Esophagus squamous epithelium (tissue), 5 donors: Measurements from ENCODE around the gene MT1F. TPM values are rescaled to one million over a fixed set of nuclear protein-coding genes. Genes with fewer than 3 reads are reported as not detected.
A peak's percentile ranks its signal among the peaks of the same experiment; 100 is the strongest.

Source experiments
- DNase-seq: peaks from one replicate; lab custom pipeline; 2025; lab: John Stamatoyannopoulos, UW
- H3K27ac ChIP-seq, 4 donors: fragments of 200-600 bp; sonication (generic); one replicate each; pipeline ENCODE4 v1.5.1; 2016 to 2019; ENCODE audit warnings: mild to moderate bottlenecking in 1 of 4
- H3K27me3 ChIP-seq, 4 donors: fragments of 200-600 bp; sonication (generic); 1 replicate in 3 of 4; 2 replicates in 1 of 4; pipeline versions ENCODE4 v1.5.1 to v1.6.0; 2017 to 2021; ENCODE audit warnings: antibody characterized with exemption in 1 of 4
- H3K36me3 ChIP-seq, 3 donors: fragments of 200-600 bp; sonication (generic); one replicate each; pipeline ENCODE4 v1.5.1; 2016 to 2019
- H3K4me1 ChIP-seq, 3 donors: fragments of 200-600 bp; sonication (generic); one replicate each; pipeline ENCODE4 v1.5.1; 2017 to 2019
- H3K4me3 ChIP-seq, 4 donors: fragments of 200-600 bp; sonication (generic); 1 replicate in 3 of 4; 2 replicates in 1 of 4; pipeline ENCODE4 v1.5.1; 2016 to 2019; ENCODE audit warnings: mild to moderate bottlenecking in 2 of 4, moderate library complexity in 1 of 4
- H3K9me3 ChIP-seq, 3 donors: fragments of 200-600 bp; sonication (generic); one replicate each; pipeline ENCODE4 v1.5.1; 2016 to 2019
- POLR2A ChIP-seq, 4 donors: fragments of 450-650 bp; IDR thresholded peaks; one replicate each; pipeline ENCODE4 v1.6.1; 2017; ENCODE audit warnings: antibody characterized with exemption in 4 of 4, mild to moderate bottlenecking in 4 of 4, moderate library complexity in 3 of 4
- WGBS, 2 donors: methylation state at CpG; one replicate each; pipeline ENCODE4 v1.1.5; 2018; 5-methylcytosine and 5-hydroxymethylcytosine counted together
- intact Hi-C: fragments of 100-400 bp; cut with DNase I; formaldehyde crosslinking; loops from one replicate; pipeline ENCODE4 v1.15.0; 2022
- total RNA-seq, 4 donors: library from RNA; depleted of rRNA; stranded (reverse); fragments of >200 nt; gene quantifications; one replicate each; pipeline ENCODE4 v1.1.0, GENCODE V29; 2016
- TF ChIP-seq, protein P1 (sequence below), 6 experiments: fragments of 450-650 bp in 4 of 6; fragments of 200-600 bp in 2 of 6; sonication (generic) in 2 of 6; IDR thresholded peaks; one replicate each; pipeline ENCODE4 v1.5.1; 2016 to 2019; ENCODE audit warnings: antibody characterized with exemption in 6 of 6, mild to moderate bottlenecking in 4 of 6, moderate library complexity in 4 of 6
- donor health status: DM: yes; HTN: yes; CAD: no.

MT1F gene
- total RNA-seq, 4 donors from 2014 or later: 2.8 to 4.2 (median 2.9) TPM; not detected in 1

DNA sequence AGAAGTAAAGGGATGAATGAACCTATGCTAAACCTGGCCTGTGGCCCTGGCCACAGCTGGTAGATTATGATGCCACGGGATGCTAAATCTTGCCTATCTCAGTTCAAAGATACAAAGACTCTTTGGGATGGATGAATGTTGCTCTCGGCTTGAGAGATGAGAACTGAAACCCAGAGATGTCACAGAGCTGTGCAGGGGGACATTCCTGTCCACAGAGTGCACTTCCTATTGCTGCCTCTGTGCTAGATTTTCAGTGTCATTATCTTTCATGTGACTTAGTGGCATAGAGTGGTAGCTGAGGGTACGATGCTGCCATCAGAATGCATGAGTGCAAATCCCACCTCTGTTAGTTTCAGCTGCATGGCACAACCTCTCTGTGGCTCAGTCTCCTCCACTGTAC is 27.6 kb upstream of the MT1F start:
- DNase-seq: no peak
- Histone ChIP-seq H3K27me3 (peaks cover 0 to 49% (median 2%) of the 10 kb centered on the region in 4 donors), H3K4me1 (peaks cover 16 to 58% (median 21%) of the 10 kb centered on the region in 3 donors), H3K4me3 (no peak overlapping the region), H3K9me3 (no peaks in the 10 kb centered on the region), H3K36me3 (no peaks in the 10 kb centered on the region), H3K27ac (no peak overlapping the region)
- WGBS, 2 donors: 71 to 81% methylated on average over 2 to 3 of the region's 3 CpGs
- TF ChIP-seq, protein P1, sequence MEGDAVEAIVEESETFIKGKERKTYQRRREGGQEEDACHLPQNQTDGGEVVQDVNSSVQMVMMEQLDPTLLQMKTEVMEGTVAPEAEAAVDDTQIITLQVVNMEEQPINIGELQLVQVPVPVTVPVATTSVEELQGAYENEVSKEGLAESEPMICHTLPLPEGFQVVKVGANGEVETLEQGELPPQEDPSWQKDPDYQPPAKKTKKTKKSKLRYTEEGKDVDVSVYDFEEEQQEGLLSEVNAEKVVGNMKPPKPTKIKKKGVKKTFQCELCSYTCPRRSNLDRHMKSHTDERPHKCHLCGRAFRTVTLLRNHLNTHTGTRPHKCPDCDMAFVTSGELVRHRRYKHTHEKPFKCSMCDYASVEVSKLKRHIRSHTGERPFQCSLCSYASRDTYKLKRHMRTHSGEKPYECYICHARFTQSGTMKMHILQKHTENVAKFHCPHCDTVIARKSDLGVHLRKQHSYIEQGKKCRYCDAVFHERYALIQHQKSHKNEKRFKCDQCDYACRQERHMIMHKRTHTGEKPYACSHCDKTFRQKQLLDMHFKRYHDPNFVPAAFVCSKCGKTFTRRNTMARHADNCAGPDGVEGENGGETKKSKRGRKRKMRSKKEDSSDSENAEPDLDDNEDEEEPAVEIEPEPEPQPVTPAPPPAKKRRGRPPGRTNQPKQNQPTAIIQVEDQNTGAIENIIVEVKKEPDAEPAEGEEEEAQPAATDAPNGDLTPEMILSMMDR (IDR thresholded peaks at IDR 0.05): no peak
- TF ChIP-seq POLR2A (IDR thresholded peaks at IDR 0.05): no peak
- intact Hi-C loops: no loop called here

DNA sequence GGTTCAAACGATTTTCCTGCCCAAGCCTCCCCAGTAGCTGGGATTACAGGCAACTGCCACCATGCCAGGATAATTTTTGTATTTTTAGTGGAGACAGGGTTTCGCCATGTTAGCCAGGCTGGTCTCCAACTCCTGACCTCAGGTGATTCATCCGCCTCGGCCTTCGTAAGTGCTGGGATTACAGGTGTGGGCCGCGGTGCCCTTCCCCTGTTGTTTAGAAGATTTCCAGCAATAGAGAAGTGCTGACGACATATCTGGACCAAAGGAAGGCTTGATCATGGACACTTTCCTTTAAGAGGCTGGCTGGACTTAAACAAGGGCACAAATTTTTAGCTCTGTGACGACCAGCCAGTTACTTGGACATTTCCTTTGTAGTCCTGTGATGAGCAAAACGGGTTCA is 26.6 kb upstream of the MT1F start:
- Histone ChIP-seq H3K36me3 (no peaks in the 10 kb centered on the region), H3K27me3 (peaks cover 0 to 51% (median 5%) of the 10 kb centered on the region in 4 donors), H3K4me1 (peaks cover 16 to 58% (median 19%) of the 10 kb centered on the region in 3 donors), H3K4me3 (no peak overlapping the region), H3K27ac (peak overlapping the region in 1 of 4 donors; percentile 83), H3K9me3 (no peaks in the 10 kb centered on the region)
- no peak for DNase-seq
- intact Hi-C loops: no loop called here
- TF ChIP-seq POLR2A (IDR thresholded peaks at IDR 0.05): no peak
- TF ChIP-seq, protein P1 (IDR thresholded peaks at IDR 0.05): no peak
- WGBS, 2 donors: 82 to 90% methylated on average over 8 to 9 of the region's 10 CpGs

DNA sequence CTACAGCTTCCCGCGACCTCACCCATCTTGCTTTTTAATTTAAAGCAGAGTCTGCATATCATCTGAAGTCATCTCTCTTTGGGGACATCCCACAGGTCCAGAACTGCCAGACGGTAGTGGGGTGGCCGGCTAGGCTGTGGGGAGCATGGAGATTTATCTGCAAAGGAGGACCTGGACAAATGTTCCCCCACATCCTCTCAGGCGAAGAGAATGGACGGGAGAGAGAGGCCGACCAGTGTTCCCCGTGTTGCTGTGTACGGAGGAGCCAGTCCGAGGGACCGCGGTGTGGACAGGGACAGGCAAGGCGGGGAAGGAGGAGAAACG is 26.0 kb upstream of the MT1F start:
- TF ChIP-seq, protein P1 (IDR thresholded peaks at IDR 0.05): no peak
- no peak for TF ChIP-seq POLR2A (IDR thresholded peaks at IDR 0.05)
- peak overlapping the region; percentile 21 to 71 (median 53) for H3K4me3 ChIP-seq
- no peak for DNase-seq
- intact Hi-C loops: no loop called here
- H3K9me3 ChIP-seq: no peaks in the 10 kb centered on the region
- H3K4me1 ChIP-seq: peaks cover 16 to 52% (median 16%) of the 10 kb centered on the region in 3 donors
- H3K27ac ChIP-seq: peak overlapping the region; percentile 42 to 87 (median 80)
- 35 to 45% methylated on average over 12 of the region's 14 CpGs for WGBS, 2 donors
- H3K36me3 ChIP-seq: no peaks in the 10 kb centered on the region
- peaks cover 0 to 56% (median 5%) of the 10 kb centered on the region in 4 donors for H3K27me3 ChIP-seq

DNA sequence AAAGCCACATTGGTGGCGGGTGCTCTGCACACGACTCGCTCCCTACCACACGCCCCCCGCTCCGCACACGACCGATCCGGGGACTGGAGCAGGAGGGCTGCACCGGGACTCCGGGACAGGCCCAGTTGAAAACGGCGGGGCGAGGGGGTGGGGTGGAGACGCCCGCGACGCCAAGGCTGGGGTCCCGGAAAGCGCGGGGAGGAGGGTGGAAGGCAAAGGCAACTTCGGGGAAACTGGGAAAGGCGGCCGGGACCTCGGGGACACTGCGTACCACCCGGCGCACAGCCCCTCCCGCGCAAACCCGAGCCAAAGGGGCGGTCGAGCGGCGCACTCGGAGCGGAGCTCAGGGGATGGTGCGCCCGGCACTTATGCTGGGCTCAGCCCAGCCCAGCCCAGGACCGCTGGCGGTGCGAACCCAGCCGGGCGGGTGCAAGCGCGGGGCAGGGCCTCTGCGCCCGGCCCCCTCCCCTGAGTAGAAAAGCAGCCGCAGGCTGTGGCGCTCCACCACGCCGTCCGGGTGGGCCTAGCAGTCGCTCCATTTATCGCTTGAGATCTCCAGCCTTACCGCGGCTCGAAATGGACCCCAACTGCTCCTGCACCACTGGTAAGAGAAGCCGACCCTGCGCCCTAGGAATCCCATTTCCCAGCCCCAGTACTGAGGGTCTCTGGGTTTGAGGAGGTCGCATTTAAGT is 25.5 kb upstream of the MT1F start, which contains the start of gene MT1M:
MT1M (plus strand) TSS at position 504 of the 692 bp plus-strand sequence; CDS start at position 577, 73 bp downstream.
- TF ChIP-seq POLR2A (IDR thresholded peaks at IDR 0.05): peak in 2 of 4 donors; percentile 31 to 39
- TF ChIP-seq, protein P1 (IDR thresholded peaks at IDR 0.05): no peak
- peak within 1 kb of the TSS; percentile 21 to 71 (median 53) for H3K4me3 ChIP-seq
- no peak for DNase-seq
- intact Hi-C loops: no loop called here
- H3K4me1 ChIP-seq: peaks cover 16 to 50% (median 16%) of the 10 kb centered on the region in 3 donors
- H3K27me3 ChIP-seq: peaks cover 0 to 61% (median 5%) of the 10 kb centered on the region in 4 donors
- H3K36me3 ChIP-seq: no peaks in the 10 kb centered on the region
- H3K9me3 ChIP-seq: no peaks in the 10 kb centered on the region
- WGBS, 2 donors: 3 to 8% methylated on average over 7 to 11 of the region's 61 CpGs
- H3K27ac ChIP-seq: peak within 1 kb of the TSS; percentile 42 to 87 (median 80)

DNA sequence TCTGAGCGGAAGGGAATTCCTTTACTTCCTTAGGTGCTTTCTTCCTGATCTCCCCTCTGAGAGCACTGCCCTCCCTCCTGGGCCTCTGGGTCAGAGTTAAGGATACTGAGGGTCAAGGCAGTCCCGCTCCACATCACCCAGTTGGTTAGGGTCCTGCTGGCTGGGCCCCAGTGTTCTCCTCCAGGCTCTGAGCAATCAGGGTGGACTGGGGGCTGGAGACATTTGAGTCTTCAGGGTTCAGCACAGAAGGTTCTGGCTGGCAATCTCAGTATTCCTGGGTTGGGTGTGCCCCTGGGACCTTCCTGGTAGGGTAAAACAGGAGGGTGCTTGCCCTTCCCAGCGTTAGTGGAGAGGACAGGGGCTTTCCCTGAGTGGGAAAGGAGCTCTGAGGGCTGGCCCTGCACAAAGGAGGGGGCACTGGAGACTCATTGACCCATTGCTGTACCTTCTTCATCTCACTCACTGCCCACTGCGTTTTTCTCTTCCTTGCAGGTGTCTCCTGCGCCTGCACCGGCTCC is 24.9 kb upstream of the MT1F start:
- H3K4me3 ChIP-seq: peak overlapping the region; percentile 21 to 71 (median 53)
- peaks cover 16 to 51% (median 16%) of the 10 kb centered on the region in 3 donors for H3K4me1 ChIP-seq
- H3K27ac ChIP-seq: peak overlapping the region; percentile 42 to 87 (median 80)
- intact Hi-C loops: no loop called here
- H3K36me3 ChIP-seq: no peaks in the 10 kb centered on the region
- no peak for DNase-seq
- WGBS, 2 donors: 50 to 76% methylated on average over 2 to 4 of the region's 6 CpGs
- H3K9me3 ChIP-seq: no peaks in the 10 kb centered on the region
- peaks cover 0 to 67% (median 5%) of the 10 kb centered on the region in 4 donors for H3K27me3 ChIP-seq
- TF ChIP-seq, protein P1 (IDR thresholded peaks at IDR 0.05): no peak
- no peak for TF ChIP-seq POLR2A (IDR thresholded peaks at IDR 0.05)
